WTC11 (cell line): Measurements from ENCODE around the gene AMOTL1. TPM values are rescaled to one million over a fixed set of nuclear protein-coding genes. Genes with fewer than 3 reads are reported as not detected.
A peak's percentile ranks its signal among the peaks of the same experiment; 100 is the strongest.

Source experiments
- CREB1 ChIP-seq: sonication (generic); formaldehyde crosslinking; IDR thresholded peaks from 2 replicates; pipeline ENCODE4 v1.8.0; 2023; ENCODE audit warnings: mild to moderate bottlenecking, missing genetic modification reagents
- ELF4 ChIP-seq: sonication (generic); formaldehyde crosslinking; IDR thresholded peaks from 2 replicates; pipeline ENCODE4 v1.8.1; 2022; ENCODE audit warnings: low read depth, mild to moderate bottlenecking, moderate library complexity, missing genetic modification reagents
- EMX1 ChIP-seq: fragments of 250-450 bp; sonication (Bioruptor Pico); IDR thresholded peaks from 2 replicates; pipeline ENCODE4 v1.8.0; 2021; ENCODE audit warnings: mild to moderate bottlenecking
- ESRRA ChIP-seq: sonication (generic); formaldehyde crosslinking; IDR thresholded peaks from 2 replicates; pipeline ENCODE4 v1.8.1; 2022; ENCODE audit warnings: mild to moderate bottlenecking, missing genetic modification reagents, borderline replicate concordance
- FOXJ3 ChIP-seq: sonication (generic); formaldehyde crosslinking; IDR thresholded peaks from 2 replicates; pipeline ENCODE4 v1.9.0; 2021; ENCODE audit warnings: missing genetic modification reagents, mild to moderate bottlenecking, borderline replicate concordance
- FOXP1 ChIP-seq: sonication (generic); formaldehyde crosslinking; IDR thresholded peaks from 2 replicates; pipeline ENCODE4 v1.8.0; 2022; ENCODE audit warnings: missing genetic modification reagents, mild to moderate bottlenecking, moderate library complexity, borderline replicate concordance
- IRF2 ChIP-seq: sonication (generic); formaldehyde crosslinking; IDR thresholded peaks from 2 replicates; pipeline ENCODE4 v1.8.0; 2022; ENCODE audit warnings: low read depth, missing genetic modification reagents, borderline replicate concordance
- NFE2L1 ChIP-seq: sonication (generic); formaldehyde crosslinking; IDR thresholded peaks from 2 replicates; pipeline ENCODE4 v1.8.1; 2023; ENCODE audit warnings: missing genetic modification reagents
- NR2C2 ChIP-seq: sonication (generic); formaldehyde crosslinking; IDR thresholded peaks from 2 replicates; pipeline ENCODE4 v1.8.0; 2022; ENCODE audit warnings: mild to moderate bottlenecking, missing genetic modification reagents
- NR3C1 ChIP-seq: sonication (generic); formaldehyde crosslinking; conservative IDR thresholded peaks from 2 replicates; pipeline ENCODE4 v1.8.1; 2023; ENCODE audit warnings: low read depth, mild to moderate bottlenecking, missing genetic modification reagents
- RELA ChIP-seq: sonication (generic); formaldehyde crosslinking; IDR thresholded peaks from 2 replicates; pipeline ENCODE4 v1.8.1; 2022; ENCODE audit warnings: missing genetic modification reagents, mild to moderate bottlenecking, borderline replicate concordance
- SMAD4 ChIP-seq: sonication (generic); formaldehyde crosslinking; IDR thresholded peaks from 2 replicates; pipeline ENCODE4 v1.8.0; 2022; ENCODE audit warnings: mild to moderate bottlenecking, missing genetic modification reagents
- SP1 ChIP-seq: sonication (generic); formaldehyde crosslinking; conservative IDR thresholded peaks from 2 replicates; pipeline ENCODE4 v1.8.1; 2022; ENCODE audit warnings: missing genetic modification reagents
- ZBTB21 ChIP-seq: sonication (generic); formaldehyde crosslinking; IDR thresholded peaks from 2 replicates; pipeline ENCODE4 v1.8.1; 2023; ENCODE audit warnings: mild to moderate bottlenecking, missing genetic modification reagents, borderline replicate concordance
- ZNF121 ChIP-seq: sonication (generic); formaldehyde crosslinking; IDR thresholded peaks from 2 replicates; pipeline ENCODE4 v1.8.0; 2023; ENCODE audit warnings: missing genetic modification reagents
- ZNF138 ChIP-seq: sonication (generic); formaldehyde crosslinking; conservative IDR thresholded peaks from 2 replicates; pipeline ENCODE4 v1.8.1; 2022; ENCODE audit warnings: mild to moderate bottlenecking, moderate library complexity, missing genetic modification reagents
- ZNF423 ChIP-seq: fragments of 250-450 bp; sonication (Bioruptor Pico); IDR thresholded peaks from 2 replicates; pipeline ENCODE4 v2.1.2; 2022; ENCODE audit warnings: mild to moderate bottlenecking, moderate library complexity
- ZNF671 ChIP-seq: fragments of 250-450 bp; sonication (Bioruptor Pico); IDR thresholded peaks from 2 replicates; pipeline ENCODE4 v1.8.0; 2021; ENCODE audit warnings: mild to moderate bottlenecking
- total RNA-seq: library from RNA; stranded (reverse); gene quantifications from 3 replicates; pipeline ENCODE4 v1.2.3, GENCODE V29; 2021
- TF ChIP-seq, protein P1 (sequence below): sonication (generic); formaldehyde crosslinking; IDR thresholded peaks from 2 replicates; pipeline ENCODE4 v1.8.0; 2023; ENCODE audit warnings: missing genetic modification reagents, mild to moderate bottlenecking, borderline replicate concordance
- TF ChIP-seq, protein P2 (sequence below): sonication (generic); formaldehyde crosslinking; IDR thresholded peaks from 2 replicates; pipeline ENCODE4 v1.8.0; 2022; ENCODE audit warnings: missing genetic modification reagents
- TF ChIP-seq, protein P3 (sequence below): sonication (generic); formaldehyde crosslinking; IDR thresholded peaks from 2 replicates; pipeline ENCODE4 v1.8.1; 2022; ENCODE audit warnings: mild to moderate bottlenecking, moderate library complexity, missing genetic modification reagents
- TF ChIP-seq, protein P4 (sequence below): sonication (generic); formaldehyde crosslinking; IDR thresholded peaks from 2 replicates; pipeline ENCODE4 v1.8.0; 2022; ENCODE audit warnings: mild to moderate bottlenecking, missing genetic modification reagents
- TF ChIP-seq, protein P5 (sequence below): sonication (generic); formaldehyde crosslinking; IDR thresholded peaks from 2 replicates; pipeline ENCODE4 v1.8.0; 2022; ENCODE audit warnings: mild to moderate bottlenecking, missing genetic modification reagents
- TF ChIP-seq, protein P6 (sequence below): sonication (generic); formaldehyde crosslinking; IDR thresholded peaks from 2 replicates; pipeline ENCODE4 v1.8.0; 2022; ENCODE audit warnings: mild to moderate bottlenecking, missing genetic modification reagents
- TF ChIP-seq, protein P7 (sequence below): sonication (generic); formaldehyde crosslinking; IDR thresholded peaks from 2 replicates; pipeline ENCODE4 v1.8.0; 2023; ENCODE audit warnings: mild to moderate bottlenecking, missing genetic modification reagents

Gene AMOTL1
- total RNA-seq, 1 experiment from 2014 or later: 39.8 TPM

DNA sequence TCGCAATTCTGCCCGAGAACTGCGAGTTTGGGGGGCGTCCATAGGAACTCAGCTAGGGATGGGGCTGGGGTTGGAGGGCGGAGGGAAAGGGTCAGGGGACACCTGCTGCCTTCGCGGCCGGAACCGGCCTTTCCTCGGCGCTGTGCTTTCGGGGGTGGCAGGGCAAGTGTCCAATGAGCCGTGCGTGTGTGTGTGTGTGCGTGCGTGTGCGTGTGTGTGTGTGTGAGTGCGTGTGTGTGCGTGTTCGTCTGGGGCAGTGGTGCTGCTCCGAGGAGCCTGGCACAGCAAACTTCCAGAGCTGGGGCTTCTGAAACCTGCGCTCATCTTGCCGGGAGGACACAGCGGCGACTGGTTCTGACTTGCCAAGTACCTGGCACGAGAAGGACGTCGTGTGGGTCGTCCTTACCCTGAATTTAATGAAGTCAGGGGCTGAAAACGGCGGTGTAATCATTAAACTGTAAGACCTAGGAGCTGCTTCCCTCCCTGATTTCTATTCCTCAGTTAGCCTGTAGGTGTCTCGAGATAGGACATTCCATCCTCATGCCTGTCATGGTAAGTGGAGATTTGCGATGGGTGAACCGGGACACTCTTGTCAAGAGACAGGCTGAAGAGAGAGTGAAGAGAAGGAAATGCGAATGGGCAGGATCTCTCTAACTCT is 27.0 kb upstream of the AMOTL1 start (continued):
- TF ChIP-seq, protein P1, sequence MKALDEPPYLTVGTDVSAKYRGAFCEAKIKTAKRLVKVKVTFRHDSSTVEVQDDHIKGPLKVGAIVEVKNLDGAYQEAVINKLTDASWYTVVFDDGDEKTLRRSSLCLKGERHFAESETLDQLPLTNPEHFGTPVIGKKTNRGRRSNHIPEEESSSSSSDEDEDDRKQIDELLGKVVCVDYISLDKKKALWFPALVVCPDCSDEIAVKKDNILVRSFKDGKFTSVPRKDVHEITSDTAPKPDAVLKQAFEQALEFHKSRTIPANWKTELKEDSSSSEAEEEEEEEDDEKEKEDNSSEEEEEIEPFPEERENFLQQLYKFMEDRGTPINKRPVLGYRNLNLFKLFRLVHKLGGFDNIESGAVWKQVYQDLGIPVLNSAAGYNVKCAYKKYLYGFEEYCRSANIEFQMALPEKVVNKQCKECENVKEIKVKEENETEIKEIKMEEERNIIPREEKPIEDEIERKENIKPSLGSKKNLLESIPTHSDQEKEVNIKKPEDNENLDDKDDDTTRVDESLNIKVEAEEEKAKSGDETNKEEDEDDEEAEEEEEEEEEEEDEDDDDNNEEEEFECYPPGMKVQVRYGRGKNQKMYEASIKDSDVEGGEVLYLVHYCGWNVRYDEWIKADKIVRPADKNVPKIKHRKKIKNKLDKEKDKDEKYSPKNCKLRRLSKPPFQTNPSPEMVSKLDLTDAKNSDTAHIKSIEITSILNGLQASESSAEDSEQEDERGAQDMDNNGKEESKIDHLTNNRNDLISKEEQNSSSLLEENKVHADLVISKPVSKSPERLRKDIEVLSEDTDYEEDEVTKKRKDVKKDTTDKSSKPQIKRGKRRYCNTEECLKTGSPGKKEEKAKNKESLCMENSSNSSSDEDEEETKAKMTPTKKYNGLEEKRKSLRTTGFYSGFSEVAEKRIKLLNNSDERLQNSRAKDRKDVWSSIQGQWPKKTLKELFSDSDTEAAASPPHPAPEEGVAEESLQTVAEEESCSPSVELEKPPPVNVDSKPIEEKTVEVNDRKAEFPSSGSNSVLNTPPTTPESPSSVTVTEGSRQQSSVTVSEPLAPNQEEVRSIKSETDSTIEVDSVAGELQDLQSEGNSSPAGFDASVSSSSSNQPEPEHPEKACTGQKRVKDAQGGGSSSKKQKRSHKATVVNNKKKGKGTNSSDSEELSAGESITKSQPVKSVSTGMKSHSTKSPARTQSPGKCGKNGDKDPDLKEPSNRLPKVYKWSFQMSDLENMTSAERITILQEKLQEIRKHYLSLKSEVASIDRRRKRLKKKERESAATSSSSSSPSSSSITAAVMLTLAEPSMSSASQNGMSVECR (CRISPR knock-in tag): no peak
- no peak for TF ChIP-seq IRF2
- TF ChIP-seq RELA (CRISPR knock-in tag): no peak
- TF ChIP-seq, protein P2, sequence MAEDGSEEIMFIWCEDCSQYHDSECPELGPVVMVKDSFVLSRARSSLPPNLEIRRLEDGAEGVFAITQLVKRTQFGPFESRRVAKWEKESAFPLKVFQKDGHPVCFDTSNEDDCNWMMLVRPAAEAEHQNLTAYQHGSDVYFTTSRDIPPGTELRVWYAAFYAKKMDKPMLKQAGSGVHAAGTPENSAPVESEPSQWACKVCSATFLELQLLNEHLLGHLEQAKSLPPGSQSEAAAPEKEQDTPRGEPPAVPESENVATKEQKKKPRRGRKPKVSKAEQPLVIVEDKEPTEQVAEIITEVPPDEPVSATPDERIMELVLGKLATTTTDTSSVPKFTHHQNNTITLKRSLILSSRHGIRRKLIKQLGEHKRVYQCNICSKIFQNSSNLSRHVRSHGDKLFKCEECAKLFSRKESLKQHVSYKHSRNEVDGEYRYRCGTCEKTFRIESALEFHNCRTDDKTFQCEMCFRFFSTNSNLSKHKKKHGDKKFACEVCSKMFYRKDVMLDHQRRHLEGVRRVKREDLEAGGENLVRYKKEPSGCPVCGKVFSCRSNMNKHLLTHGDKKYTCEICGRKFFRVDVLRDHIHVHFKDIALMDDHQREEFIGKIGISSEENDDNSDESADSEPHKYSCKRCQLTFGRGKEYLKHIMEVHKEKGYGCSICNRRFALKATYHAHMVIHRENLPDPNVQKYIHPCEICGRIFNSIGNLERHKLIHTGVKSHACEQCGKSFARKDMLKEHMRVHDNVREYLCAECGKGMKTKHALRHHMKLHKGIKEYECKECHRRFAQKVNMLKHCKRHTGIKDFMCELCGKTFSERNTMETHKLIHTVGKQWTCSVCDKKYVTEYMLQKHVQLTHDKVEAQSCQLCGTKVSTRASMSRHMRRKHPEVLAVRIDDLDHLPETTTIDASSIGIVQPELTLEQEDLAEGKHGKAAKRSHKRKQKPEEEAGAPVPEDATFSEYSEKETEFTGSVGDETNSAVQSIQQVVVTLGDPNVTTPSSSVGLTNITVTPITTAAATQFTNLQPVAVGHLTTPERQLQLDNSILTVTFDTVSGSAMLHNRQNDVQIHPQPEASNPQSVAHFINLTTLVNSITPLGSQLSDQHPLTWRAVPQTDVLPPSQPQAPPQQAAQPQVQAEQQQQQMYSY (CRISPR knock-in tag): 0 out of 2 replicates have a peak, but pooled peaks have one; percentile 24
- TF ChIP-seq, protein P3, sequence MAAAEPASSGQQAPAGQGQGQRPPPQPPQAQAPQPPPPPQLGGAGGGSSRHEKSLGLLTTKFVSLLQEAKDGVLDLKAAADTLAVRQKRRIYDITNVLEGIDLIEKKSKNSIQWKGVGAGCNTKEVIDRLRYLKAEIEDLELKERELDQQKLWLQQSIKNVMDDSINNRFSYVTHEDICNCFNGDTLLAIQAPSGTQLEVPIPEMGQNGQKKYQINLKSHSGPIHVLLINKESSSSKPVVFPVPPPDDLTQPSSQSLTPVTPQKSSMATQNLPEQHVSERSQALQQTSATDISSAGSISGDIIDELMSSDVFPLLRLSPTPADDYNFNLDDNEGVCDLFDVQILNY (CRISPR knock-in tag): no peak
- no peak for TF ChIP-seq EMX1 (CRISPR knock-in tag)
- TF ChIP-seq, protein P4, sequence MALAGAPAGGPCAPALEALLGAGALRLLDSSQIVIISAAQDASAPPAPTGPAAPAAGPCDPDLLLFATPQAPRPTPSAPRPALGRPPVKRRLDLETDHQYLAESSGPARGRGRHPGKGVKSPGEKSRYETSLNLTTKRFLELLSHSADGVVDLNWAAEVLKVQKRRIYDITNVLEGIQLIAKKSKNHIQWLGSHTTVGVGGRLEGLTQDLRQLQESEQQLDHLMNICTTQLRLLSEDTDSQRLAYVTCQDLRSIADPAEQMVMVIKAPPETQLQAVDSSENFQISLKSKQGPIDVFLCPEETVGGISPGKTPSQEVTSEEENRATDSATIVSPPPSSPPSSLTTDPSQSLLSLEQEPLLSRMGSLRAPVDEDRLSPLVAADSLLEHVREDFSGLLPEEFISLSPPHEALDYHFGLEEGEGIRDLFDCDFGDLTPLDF: no peak; the same call in 1 of the 2 replicates
- no peak for TF ChIP-seq CREB1
- TF ChIP-seq FOXP1 (CRISPR knock-in tag): peak; percentile 34; the same call in 1 of the 2 replicates
- TF ChIP-seq ZNF138 (CRISPR knock-in tag): no peak
- no peak for TF ChIP-seq NFE2L1 (CRISPR knock-in tag)
- no peak for TF ChIP-seq ZNF671 (CRISPR knock-in tag)
- TF ChIP-seq, protein P5, sequence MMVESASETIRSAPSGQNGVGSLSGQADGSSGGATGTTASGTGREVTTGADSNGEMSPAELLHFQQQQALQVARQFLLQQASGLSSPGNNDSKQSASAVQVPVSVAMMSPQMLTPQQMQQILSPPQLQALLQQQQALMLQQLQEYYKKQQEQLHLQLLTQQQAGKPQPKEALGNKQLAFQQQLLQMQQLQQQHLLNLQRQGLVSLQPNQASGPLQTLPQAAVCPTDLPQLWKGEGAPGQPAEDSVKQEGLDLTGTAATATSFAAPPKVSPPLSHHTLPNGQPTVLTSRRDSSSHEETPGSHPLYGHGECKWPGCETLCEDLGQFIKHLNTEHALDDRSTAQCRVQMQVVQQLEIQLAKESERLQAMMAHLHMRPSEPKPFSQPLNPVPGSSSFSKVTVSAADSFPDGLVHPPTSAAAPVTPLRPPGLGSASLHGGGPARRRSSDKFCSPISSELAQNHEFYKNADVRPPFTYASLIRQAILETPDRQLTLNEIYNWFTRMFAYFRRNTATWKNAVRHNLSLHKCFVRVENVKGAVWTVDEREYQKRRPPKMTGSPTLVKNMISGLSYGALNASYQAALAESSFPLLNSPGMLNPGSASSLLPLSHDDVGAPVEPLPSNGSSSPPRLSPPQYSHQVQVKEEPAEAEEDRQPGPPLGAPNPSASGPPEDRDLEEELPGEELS: no peak
- TF ChIP-seq NR3C1 (CRISPR knock-in tag): no peak
- no peak; the same call in 1 of the 2 replicates for TF ChIP-seq SMAD4 (CRISPR knock-in tag)
- TF ChIP-seq, protein P6, sequence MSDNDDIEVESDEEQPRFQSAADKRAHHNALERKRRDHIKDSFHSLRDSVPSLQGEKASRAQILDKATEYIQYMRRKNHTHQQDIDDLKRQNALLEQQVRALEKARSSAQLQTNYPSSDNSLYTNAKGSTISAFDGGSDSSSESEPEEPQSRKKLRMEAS (CRISPR knock-in tag): peak; percentile 57; the same call in 1 of the 2 replicates
- TF ChIP-seq ZNF121 (CRISPR knock-in tag): no peak
- TF ChIP-seq SP1 (CRISPR knock-in tag): 0 out of 2 replicates have a peak, but pooled peaks have one; percentile 26
- no peak for TF ChIP-seq ESRRA (CRISPR knock-in tag)
- TF ChIP-seq NR2C2: no peak
- TF ChIP-seq ZBTB21: no peak
- TF ChIP-seq, protein P7, sequence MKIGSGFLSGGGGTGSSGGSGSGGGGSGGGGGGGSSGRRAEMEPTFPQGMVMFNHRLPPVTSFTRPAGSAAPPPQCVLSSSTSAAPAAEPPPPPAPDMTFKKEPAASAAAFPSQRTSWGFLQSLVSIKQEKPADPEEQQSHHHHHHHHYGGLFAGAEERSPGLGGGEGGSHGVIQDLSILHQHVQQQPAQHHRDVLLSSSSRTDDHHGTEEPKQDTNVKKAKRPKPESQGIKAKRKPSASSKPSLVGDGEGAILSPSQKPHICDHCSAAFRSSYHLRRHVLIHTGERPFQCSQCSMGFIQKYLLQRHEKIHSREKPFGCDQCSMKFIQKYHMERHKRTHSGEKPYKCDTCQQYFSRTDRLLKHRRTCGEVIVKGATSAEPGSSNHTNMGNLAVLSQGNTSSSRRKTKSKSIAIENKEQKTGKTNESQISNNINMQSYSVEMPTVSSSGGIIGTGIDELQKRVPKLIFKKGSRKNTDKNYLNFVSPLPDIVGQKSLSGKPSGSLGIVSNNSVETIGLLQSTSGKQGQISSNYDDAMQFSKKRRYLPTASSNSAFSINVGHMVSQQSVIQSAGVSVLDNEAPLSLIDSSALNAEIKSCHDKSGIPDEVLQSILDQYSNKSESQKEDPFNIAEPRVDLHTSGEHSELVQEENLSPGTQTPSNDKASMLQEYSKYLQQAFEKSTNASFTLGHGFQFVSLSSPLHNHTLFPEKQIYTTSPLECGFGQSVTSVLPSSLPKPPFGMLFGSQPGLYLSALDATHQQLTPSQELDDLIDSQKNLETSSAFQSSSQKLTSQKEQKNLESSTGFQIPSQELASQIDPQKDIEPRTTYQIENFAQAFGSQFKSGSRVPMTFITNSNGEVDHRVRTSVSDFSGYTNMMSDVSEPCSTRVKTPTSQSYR (CRISPR knock-in tag): no peak
- TF ChIP-seq ZNF423 (CRISPR knock-in tag): no peak
- no peak for TF ChIP-seq ELF4 (CRISPR knock-in tag)
- no peak for TF ChIP-seq FOXJ3 (CRISPR knock-in tag)
